Parathyroid adenoma (tissue), 2 donors: Measurements from ENCODE around the gene RO60.

Experiments
- H2AFZ ChIP-seq: fragments of 300-600 bp; sonication (generic); one replicate; pipeline ENCODE4 v1.7.0; 2017; ENCODE audit warnings: antibody characterized with exemption, mild to moderate bottlenecking
- H3K27ac ChIP-seq: fragments of 300-600 bp; sonication (generic); one replicate; pipeline ENCODE4 v1.7.0; 2017
- H3K27me3 ChIP-seq: fragments of 300-600 bp; sonication (generic); one replicate; pipeline ENCODE4 v1.7.0; 2017; ENCODE audit warnings: low read length; ENCODE audit not compliant: control insufficient read depth, insufficient read depth
- H3K36me3 ChIP-seq: fragments of 300-600 bp; sonication (generic); one replicate; pipeline ENCODE4 v1.7.0; 2017; ENCODE audit warnings: low read length; ENCODE audit not compliant: control insufficient read depth, insufficient read depth
- H3K4me1 ChIP-seq: fragments of 300-600 bp; sonication (generic); one replicate; pipeline ENCODE4 v1.7.0; 2017; ENCODE audit warnings: control low read depth
- H3K4me2 ChIP-seq: fragments of 300-600 bp; sonication (generic); one replicate; pipeline ENCODE4 v1.7.0; 2017; ENCODE audit warnings: low read length
- H3K4me3 ChIP-seq: fragments of 300-600 bp; sonication (generic); one replicate; pipeline ENCODE4 v1.7.0; 2017; ENCODE audit warnings: low read depth, low read length
- H3K79me2 ChIP-seq: fragments of 300-600 bp; sonication (generic); one replicate; pipeline ENCODE4 v1.7.0; 2017; ENCODE audit warnings: control low read depth
- H3K9ac ChIP-seq: fragments of 300-600 bp; sonication (generic); one replicate; pipeline ENCODE4 v1.7.0; 2017; ENCODE audit warnings: mild to moderate bottlenecking
- H3K9me3 ChIP-seq: fragments of 300-600 bp; sonication (generic); one replicate; pipeline ENCODE4 v1.7.0; 2017; ENCODE audit warnings: low read length; ENCODE audit not compliant: control insufficient read depth
- CTCF ChIP-seq: fragments of 300-600 bp; sonication (generic); IDR thresholded peaks from one replicate; pipeline ENCODE4 v1.7.0; 2017; ENCODE audit warnings: antibody characterized with exemption, mild to moderate bottlenecking
- donor health status: primary hyperparathyroidism.

Gene RO60

DNA sequence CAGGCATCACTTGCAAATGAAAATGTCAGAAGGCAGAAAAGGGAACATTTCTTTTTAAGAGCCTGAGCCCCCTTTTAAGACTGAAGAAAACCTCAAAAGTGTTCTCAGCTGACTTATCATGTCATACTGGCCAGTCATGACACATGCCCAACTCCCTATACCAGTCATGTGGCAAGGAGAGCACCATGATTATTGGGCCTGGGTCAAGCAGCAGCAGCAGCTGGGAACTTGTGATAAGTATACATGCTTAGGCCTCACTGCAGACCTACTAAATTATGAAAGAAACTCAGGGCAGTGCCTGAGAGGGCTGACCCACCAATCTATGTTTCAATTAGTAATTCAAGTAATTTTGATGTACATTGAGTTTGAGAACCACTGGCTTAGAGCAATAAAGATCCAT, 8.6 kb downstream of the RO60 start:
- H3K27me3 ChIP-seq = no peaks in the 10 kb centered on the region
- H3K36me3 ChIP-seq = no peaks in the 10 kb centered on the region
- H3K9ac ChIP-seq = no peak overlapping the region
- no peak overlapping the region for H3K27ac ChIP-seq
- no peak for TF ChIP-seq CTCF
- peaks cover 32% of the 10 kb centered on the region for H3K79me2 ChIP-seq
- H3K4me3 ChIP-seq = no peak overlapping the region
- no peaks in the 10 kb centered on the region for H3K4me1 ChIP-seq
- H3K4me2 ChIP-seq = no peak overlapping the region
- no peaks in the 10 kb centered on the region for H3K9me3 ChIP-seq
- no peak overlapping the region for H2AFZ ChIP-seq

DNA sequence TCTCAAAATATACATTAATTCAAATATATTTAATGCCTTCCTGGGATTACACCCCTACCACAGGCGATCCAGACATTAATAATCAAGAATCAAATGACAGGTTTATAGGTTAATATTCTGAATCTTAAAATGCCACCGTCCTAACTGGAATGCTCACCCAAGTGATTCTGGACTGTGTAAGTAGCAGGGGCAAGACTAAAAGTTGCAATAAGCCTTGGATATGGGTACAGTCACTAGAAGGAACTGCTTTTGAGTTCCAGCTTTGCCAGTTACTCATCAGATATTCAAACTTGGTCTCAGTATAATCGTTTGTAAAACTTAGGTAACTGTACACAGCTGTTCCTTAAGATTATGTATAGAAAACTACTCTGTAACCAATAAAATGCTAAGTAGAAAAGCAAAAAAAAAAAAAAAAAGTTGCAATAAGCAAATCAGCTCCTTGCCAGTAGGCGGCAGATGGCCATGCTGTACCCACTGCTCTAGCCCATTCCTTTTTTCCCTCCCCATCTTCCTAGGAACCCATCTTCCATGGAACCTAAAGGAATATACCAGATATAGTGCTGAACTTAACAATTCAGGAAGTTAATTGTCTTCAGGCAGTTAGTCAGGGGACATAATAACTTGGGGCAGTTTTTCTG, 10.5 kb downstream of the RO60 start:
- Histone ChIP-seq H3K9me3 (no peaks in the 10 kb centered on the region), H3K4me1 (no peaks in the 10 kb centered on the region), H3K4me3 (no peak overlapping the region), H2AFZ (no peak overlapping the region), H3K79me2 (peaks cover 24% of the 10 kb centered on the region), H3K27ac (no peak overlapping the region), H3K4me2 (no peak overlapping the region), H3K36me3 (no peaks in the 10 kb centered on the region), H3K27me3 (no peaks in the 10 kb centered on the region), H3K9ac (no peak overlapping the region)
- TF ChIP-seq CTCF = no peak

DNA sequence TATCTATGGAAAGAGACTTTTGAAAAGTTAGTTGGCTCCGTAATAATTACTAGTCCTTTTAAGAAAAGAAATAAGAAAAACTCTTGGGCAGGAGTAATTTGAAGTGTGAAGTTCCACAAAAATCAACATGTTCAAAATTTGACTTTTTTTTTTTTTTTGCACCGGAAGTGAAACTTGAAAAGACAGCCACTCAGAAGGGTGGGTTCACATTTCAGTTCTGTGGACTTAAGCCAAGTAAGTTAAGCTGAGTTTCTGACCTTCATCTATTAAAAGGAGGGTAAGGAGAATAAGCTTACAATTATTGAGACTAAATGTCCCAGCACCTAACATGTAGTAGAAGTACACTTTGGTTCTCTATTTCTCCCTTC, 11.0 kb downstream of the RO60 start:
- H3K27me3 ChIP-seq = no peaks in the 10 kb centered on the region
- H3K27ac ChIP-seq = no peak overlapping the region
- H3K36me3 ChIP-seq = no peaks in the 10 kb centered on the region
- peaks cover 25% of the 10 kb centered on the region for H3K79me2 ChIP-seq
- no peak for TF ChIP-seq CTCF
- H3K4me3 ChIP-seq = no peak overlapping the region
- H3K4me1 ChIP-seq = no peaks in the 10 kb centered on the region
- no peaks in the 10 kb centered on the region for H3K9me3 ChIP-seq
- no peak overlapping the region for H3K9ac ChIP-seq
- no peak overlapping the region for H3K4me2 ChIP-seq
- H2AFZ ChIP-seq = no peak overlapping the region

- Histone ChIP-seq H3K4me2 (no peak overlapping the region), H3K4me3 (no peak overlapping the region), H3K4me1 (no peaks in the 10 kb centered on the region), H3K36me3 (no peaks in the 10 kb centered on the region), H3K9ac (no peak overlapping the region), H3K27me3 (no peaks in the 10 kb centered on the region), H2AFZ (no peak overlapping the region), H3K9me3 (no peaks in the 10 kb centered on the region), H3K27ac (no peak overlapping the region), H3K79me2 (peaks cover 21% of the 10 kb centered on the region)
- TF ChIP-seq CTCF = no peak
These were observed 11.5 kb downstream of the RO60 start for GRCh38 chr1:193070942-193071341.

DNA sequence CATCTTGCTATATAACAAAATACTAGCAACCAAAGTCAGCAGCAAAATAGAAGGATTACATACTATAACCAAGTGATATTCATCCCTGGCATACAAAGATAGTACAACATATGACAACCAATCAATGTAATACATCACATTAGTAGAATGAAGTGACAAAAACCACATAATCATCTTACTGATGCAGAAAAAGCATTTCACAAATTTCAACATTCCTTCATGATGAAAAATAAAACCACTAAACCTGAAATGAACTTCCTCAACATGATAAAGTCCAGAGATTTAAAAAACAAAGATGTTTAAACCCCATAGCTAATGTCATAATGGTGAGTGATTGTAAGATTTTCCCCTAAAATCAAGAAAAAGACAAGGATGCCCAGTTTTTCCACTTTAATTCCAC, 18.6 kb downstream of the RO60 start:
- Histone ChIP-seq H3K4me3 (no peak overlapping the region), H2AFZ (no peak overlapping the region), H3K9ac (no peak overlapping the region), H3K27ac (no peak overlapping the region), H3K9me3 (no peaks in the 10 kb centered on the region), H3K4me1 (no peaks in the 10 kb centered on the region), H3K27me3 (no peaks in the 10 kb centered on the region), H3K79me2 (peaks cover 6% of the 10 kb centered on the region), H3K36me3 (no peaks in the 10 kb centered on the region), H3K4me2 (no peak overlapping the region)
- no peak for TF ChIP-seq CTCF
